IMR-90 (cell line): ENCODE results near the gene RCOR3. TPM values are rescaled to one million over a fixed set of nuclear protein-coding genes. Genes with fewer than 3 reads are reported as not detected.
"Not testable (repeated sequence)": the region's sequence is repeated elsewhere in the genome, so short reads cannot be mapped to it uniquely, and the experiment has no call there.

ENCODE experiments used
- ATAC-seq: fragments of 200-7000 bp; cut with Tn5 transposase; 2 replicates; pipeline ENCODE4 v1.9.1; 2020; ENCODE audit warnings: low read depth, mild to moderate bottlenecking, moderate library complexity
- BruUV-seq: library from RNA; stranded (reverse); fragments of 400-500 nt; replicated peaks from 2 replicates; lab custom pipeline; 2021; lab: Mats Ljungman, UMichigan
- CTCF ChIA-PET: fragments of 300-600 bp; formaldehyde crosslinking; extraction: SDS; loops from one replicate; lab custom pipeline; 2021; ENCODE audit warnings: antibody characterized with exemption; lab: Yijun Ruan, JAX
- POLR2A ChIA-PET: fragments of 300-600 bp; sonication (Branson Sonifier 250); formaldehyde crosslinking; loops from one replicate; lab custom pipeline; 2022; ENCODE audit warnings: antibody characterized with exemption; ENCODE audit not compliant: unreplicated experiment; lab: Charles Lee
- DNase-seq: peaks from one replicate; pipeline ENCODE4 v3.0.0; 2013
- H2AFZ ChIP-seq: replicated peaks from 2 replicates; pipeline ENCODE3; 2013; ENCODE audit warnings: low read length, mild to moderate bottlenecking; ENCODE audit not compliant: poor library complexity
- H2AK5ac ChIP-seq: 2 replicates; pipeline ENCODE4 v1.6.1; 2013; ENCODE audit warnings: low read depth, low read length, inconsistent platforms
- H2AK9ac ChIP-seq: replicated peaks from 2 replicates; pipeline ENCODE3; 2013; ENCODE audit warnings: mild to moderate bottlenecking, low read depth, low read length, moderate library complexity; ENCODE audit not compliant: poor library complexity
- H2BK120ac ChIP-seq: 2 replicates; pipeline ENCODE4 v1.6.1; 2013; ENCODE audit warnings: low read depth, low read length, inconsistent platforms
- H2BK15ac ChIP-seq: 3 replicates; pipeline ENCODE4 v1.6.1; 2013; ENCODE audit warnings: low read depth, low read length, inconsistent platforms
- H2BK20ac ChIP-seq: 2 replicates; pipeline ENCODE4 v1.6.1; 2013; ENCODE audit warnings: low read depth, mild to moderate bottlenecking, inconsistent platforms, low read length, moderate library complexity
- H2BK5ac ChIP-seq: 2 replicates; pipeline ENCODE4 v1.6.1; 2013; ENCODE audit warnings: mild to moderate bottlenecking, low read depth, low read length, inconsistent platforms; ENCODE audit not compliant: poor library complexity, severe bottlenecking
- H3K14ac ChIP-seq: replicated peaks from 2 replicates; pipeline ENCODE4 v1.6.1; 2013; ENCODE audit warnings: low read depth, low read length, inconsistent platforms
- H3K18ac ChIP-seq: 2 replicates; pipeline ENCODE4 v1.6.1; 2013; ENCODE audit warnings: low read depth, low read length, control low read depth
- H3K23ac ChIP-seq: 2 replicates; pipeline ENCODE4 v1.6.1; 2013; ENCODE audit warnings: low read depth, low read length, inconsistent platforms
- H3K27ac ChIP-seq: 2 replicates; pipeline ENCODE4 v1.5.1; 2013; ENCODE audit warnings: mild to moderate bottlenecking, control low read depth, low read length; ENCODE audit not compliant: insufficient read depth
- H3K27me3 ChIP-seq: 2 replicates; pipeline ENCODE4 v1.6.1; 2013; ENCODE audit warnings: low read length; ENCODE audit not compliant: control insufficient read depth, insufficient read depth
- H3K36me3 ChIP-seq: 2 replicates; pipeline ENCODE4 v1.6.1; 2013; ENCODE audit warnings: low read length, mixed read lengths; ENCODE audit not compliant: control insufficient read depth, insufficient read depth
- H3K4ac ChIP-seq: 2 replicates; pipeline ENCODE4 v1.6.1; 2013; ENCODE audit warnings: low read depth, low read length, inconsistent platforms
- H3K4me1 ChIP-seq: 2 replicates; pipeline ENCODE4 v1.6.1; 2013; ENCODE audit warnings: low read length, mixed read lengths; ENCODE audit not compliant: control insufficient read depth, insufficient read depth
- H3K4me2 ChIP-seq: 2 replicates; pipeline ENCODE4 v1.6.1; 2013; ENCODE audit warnings: low read depth, mild to moderate bottlenecking, control low read depth, low read length, moderate library complexity
- H3K4me3 ChIP-seq: 2 replicates; pipeline ENCODE4 v1.5.1; 2013; ENCODE audit warnings: low read depth, mild to moderate bottlenecking, control low read depth, low read length, moderate library complexity; ENCODE audit not compliant: insufficient read depth
- H3K56ac ChIP-seq: 2 replicates; pipeline ENCODE4 v1.6.1; 2013; ENCODE audit warnings: low read length, inconsistent platforms; ENCODE audit not compliant: insufficient read depth; ENCODE audit errors: extremely low read depth
- H3K79me1 ChIP-seq, 2 experiments: 2 replicates each; pipeline ENCODE4 v1.6.1; 2013; ENCODE audit warnings: low read length in 2 of 2, inconsistent platforms in 1 of 2, low read depth in 1 of 2
- H3K9ac ChIP-seq: 2 replicates; pipeline ENCODE4 v1.6.1; 2013; ENCODE audit warnings: low read depth, low read length, control low read depth
- H3K9me1 ChIP-seq: 2 replicates; pipeline ENCODE4 v1.6.1; 2013; ENCODE audit warnings: low read length, inconsistent platforms; ENCODE audit not compliant: insufficient read depth
- H3K9me3 ChIP-seq: 2 replicates; pipeline ENCODE4 v1.6.1; 2013; ENCODE audit warnings: low read length; ENCODE audit not compliant: control insufficient read depth, insufficient read depth
- H4K20me1 ChIP-seq: 2 replicates; pipeline ENCODE4 v1.6.1; 2013; ENCODE audit warnings: low read length, inconsistent platforms; ENCODE audit not compliant: insufficient read depth
- H4K5ac ChIP-seq: 2 replicates; pipeline ENCODE4 v1.6.1; 2013; ENCODE audit warnings: mild to moderate bottlenecking, low read depth, low read length, control low read depth
- H4K8ac ChIP-seq, 2 experiments: 2 replicates each; pipeline ENCODE4 v1.6.1; 2013; ENCODE audit warnings: low read depth in 2 of 2, low read length in 2 of 2, control low read depth in 1 of 2, inconsistent platforms in 1 of 2
- H4K91ac ChIP-seq: 2 replicates; pipeline ENCODE4 v1.6.1; 2013; ENCODE audit warnings: low read depth, low read length, inconsistent platforms; ENCODE audit not compliant: insufficient read depth
- MAZ ChIP-seq: IDR thresholded peaks from 2 replicates; pipeline ENCODE4 v1.6.1; 2012; ENCODE audit warnings: low read depth, mild to moderate bottlenecking, low read length, improper control_type of control experiment, moderate library complexity, borderline replicate concordance
- MXI1 ChIP-seq: IDR thresholded peaks from 2 replicates; pipeline ENCODE4 v1.6.1; 2012; ENCODE audit warnings: low read depth, mild to moderate bottlenecking, low read length, moderate library complexity, borderline replicate concordance
- NFE2L2 ChIP-seq: fragments of 150-350 bp; IDR thresholded peaks from 2 replicates; pipeline ENCODE4 v1.6.1; 2016; ENCODE audit warnings: low read depth, mild to moderate bottlenecking, low read length
- SMC3 ChIP-seq: fragments of 150-350 bp; IDR thresholded peaks from 2 replicates; pipeline ENCODE4 v1.6.1; 2016; ENCODE audit warnings: low read depth, mild to moderate bottlenecking, antibody characterized with exemption, low read length, moderate library complexity
- USF2 ChIP-seq: fragments of 150-350 bp; IDR thresholded peaks from 2 replicates; pipeline ENCODE4 v1.6.1; 2017; ENCODE audit warnings: mild to moderate bottlenecking, antibody characterized with exemption, low read length, low read depth
- WGBS, 2 experiments: methylation state at CpG; one replicate each; pipeline versions ENCODE4 v1.1.5 to v1.1.7; 2013; ENCODE audit warnings: missing lambda C conversion rate in 2 of 2; ENCODE audit not compliant: insufficient read length in 1 of 2; ENCODE audit errors: extremely low coverage in 2 of 2; 5-methylcytosine and 5-hydroxymethylcytosine counted together
- dilution Hi-C: fragments of 300-500 bp; cut with HindIII; formaldehyde crosslinking; loops from one replicate; pipeline ENCODE4 v1.14.3; 2018; ENCODE audit warnings: low sequenced_read_pairs; ENCODE audit not compliant: unreplicated experiment
- in situ Hi-C: fragments of 300-500 bp; cut with MboI; formaldehyde crosslinking; loops from 3 replicates; pipeline ENCODE4 v1.14.3; 2019; ENCODE audit warnings: low sequenced_read_pairs, inconsistent platforms, mixed read lengths
- intact Hi-C: fragments of 100-400 bp; cut with micrococcal nuclease; formaldehyde crosslinking; loops from 2 replicates; pipeline ENCODE4 v1.10.0; 2022
- polyA plus RNA-seq, 3 experiments: library from polyadenylated mRNA; depleted of rRNA; stranded (reverse); fragments of >200 nt; gene quantifications; 2 replicates each; pipeline ENCODE4 v1.2.3, GENCODE V29; 2012; ENCODE audit warnings: low replicate concordance in 1 of 3
- total RNA-seq: library from RNA; depleted of rRNA; stranded (reverse); fragments of >200 nt; gene quantifications from 2 replicates; pipeline ENCODE4 v1.2.3, GENCODE V29; 2012

RCOR3 gene
- total and polyA plus RNA-seq, 2 of the 4 experiments (the other 2 are of a cell fraction) = 8.1 to 16.4 TPM

- Histone ChIP-seq H4K5ac (no peak overlapping the region), H2BK20ac (no peak overlapping the region), H3K27me3 (no peaks in the 10 kb centered on the region), H3K27ac (no peak overlapping the region), H2BK5ac (no peak overlapping the region), H2AK9ac (no peak overlapping the region), H3K23ac (no peak overlapping the region), H4K8ac (no peak overlapping the region), H2BK15ac (no peak overlapping the region), H3K4me3 (no peak overlapping the region), H3K9me1 (no peaks in the 10 kb centered on the region), H3K9me3 (no peaks in the 10 kb centered on the region), H3K18ac (no peak overlapping the region), H4K20me1 (no peaks in the 10 kb centered on the region), H3K79me1 (no peaks in the 10 kb centered on the region), H3K36me3 (no peaks in the 10 kb centered on the region), H3K9ac (no peak overlapping the region), H3K4ac (no peak overlapping the region), H2AFZ (no peak overlapping the region), H2AK5ac (no peak overlapping the region), H2BK120ac (no peak overlapping the region), H3K56ac (no peak overlapping the region), H3K14ac (no peak overlapping the region), H3K4me2 (no peak overlapping the region), H4K91ac (no peak overlapping the region), H3K4me1 (no peaks in the 10 kb centered on the region)
- BruUV-seq = no TSS peak
- no CpG with 5 or more reads among the region's 9 CpGs for WGBS, 2 experiments
- ATAC-seq (no peak), DNase-seq (no peak)
- in situ Hi-C loops (no loop called here), dilution Hi-C loops (no loop called here), intact Hi-C loops (no loop called here)
- ChIA-PET POLR2A (no interaction called here), CTCF (interaction anchor here (0.6 kb wide), 1 partner anchor 14 kb away, joined by 3 read pairs; no protein-coding TSS in a partner anchor)
- TF ChIP-seq SMC3 (no peak), NFE2L2 (no peak), MAZ (no peak), USF2 (no peak), MXI1 (no peak)
These were observed 21.6 kb upstream of the RCOR3 start for GRCh38 chr1:211237579-211237978.

GRCh38 chr1:211240567-211240966 is 18.6 kb upstream of the RCOR3 start:
- H3K23ac ChIP-seq, H2BK5ac ChIP-seq, H4K8ac ChIP-seq, H3K56ac ChIP-seq, H3K4me1 ChIP-seq, H2BK120ac ChIP-seq, POLR2A ChIA-PET, H3K27ac ChIP-seq, H3K36me3 ChIP-seq, H3K18ac ChIP-seq, H4K20me1 ChIP-seq, BruUV-seq, H2AFZ ChIP-seq, ATAC-seq, H3K79me1 ChIP-seq, H2AK9ac ChIP-seq, H4K5ac ChIP-seq, H2BK15ac ChIP-seq, H3K4ac ChIP-seq, H3K14ac ChIP-seq, H3K4me2 ChIP-seq, H3K9me1 ChIP-seq, H4K91ac ChIP-seq, intact Hi-C loops, H2BK20ac ChIP-seq, H2AK5ac ChIP-seq, H3K9ac ChIP-seq, H3K4me3 ChIP-seq, CTCF ChIA-PET, DNase-seq, H3K27me3 ChIP-seq, H3K9me3 ChIP-seq, in situ Hi-C loops, dilution Hi-C loops: not testable (repeated sequence)
- WGBS, 2 experiments = no CpG with 5 or more reads among the region's 8 CpGs
